A673 (cell line): Measurements from ENCODE around the gene KLHL17.

Experiments
- CTCF ChIP-seq: fragments of 300-800, 200-600 bp; sonication (generic); conservative IDR thresholded peaks from 2 replicates; pipeline ENCODE4 v1.5.1; 2017; ENCODE audit warnings: low read depth, mild to moderate bottlenecking, antibody characterized with exemption, low read length, moderate library complexity, mixed read lengths
- EZH2 ChIP-seq: fragments of 200-600 bp; sonication (generic); IDR thresholded peaks from 2 replicates; pipeline ENCODE4 v1.6.1; 2017; ENCODE audit warnings: borderline replicate concordance, low read depth, mild to moderate bottlenecking, mixed read lengths, antibody characterized with exemption, low read length; ENCODE audit not compliant: poor library complexity, severe bottlenecking

- TF ChIP-seq CTCF, result no peak
- TF ChIP-seq EZH2, result no peak
These were observed 28.8 kb upstream of the KLHL17 start for GRCh38 chr1:931380-932172.
